ENCODE measurements around the gene KRTAP2-1.

- TF ChIP-seq ZNF670 (tag by site-specific recombination; IDR thresholded peaks at IDR 0.05; ENCODE audit: low read depth) (no peak), ZNF768 (tag by site-specific recombination; IDR thresholded peaks at IDR 0.05) (no peak), CTCF (tag by site-specific recombination; IDR thresholded peaks at IDR 0.05) (no peak), ZNF10 (tag by site-specific recombination; IDR thresholded peaks at IDR 0.05) (no peak), ZFP3 (tag by site-specific recombination; IDR thresholded peaks at IDR 0.05; ENCODE audit: low read depth) (no peak), ZBTB48 (tag by site-specific recombination; IDR thresholded peaks at IDR 0.05) (no peak), ZNF140 (tag by site-specific recombination; IDR thresholded peaks at IDR 0.05) (no peak), ZNF114 (tag by site-specific recombination; IDR thresholded peaks at IDR 0.05) (no peak), ZNF623 (tag by site-specific recombination; IDR thresholded peaks at IDR 0.05) (no peak)
- TF ChIP-seq, protein P1, sequence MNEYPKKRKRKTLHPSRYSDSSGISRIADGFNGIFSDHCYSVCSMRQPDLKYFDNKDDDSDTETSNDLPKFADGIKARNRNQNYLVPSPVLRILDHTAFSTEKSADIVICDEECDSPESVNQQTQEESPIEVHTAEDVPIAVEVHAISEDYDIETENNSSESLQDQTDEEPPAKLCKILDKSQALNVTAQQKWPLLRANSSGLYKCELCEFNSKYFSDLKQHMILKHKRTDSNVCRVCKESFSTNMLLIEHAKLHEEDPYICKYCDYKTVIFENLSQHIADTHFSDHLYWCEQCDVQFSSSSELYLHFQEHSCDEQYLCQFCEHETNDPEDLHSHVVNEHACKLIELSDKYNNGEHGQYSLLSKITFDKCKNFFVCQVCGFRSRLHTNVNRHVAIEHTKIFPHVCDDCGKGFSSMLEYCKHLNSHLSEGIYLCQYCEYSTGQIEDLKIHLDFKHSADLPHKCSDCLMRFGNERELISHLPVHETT (tag by site-specific recombination; IDR thresholded peaks at IDR 0.05), result no peak
- TF ChIP-seq, protein P2, sequence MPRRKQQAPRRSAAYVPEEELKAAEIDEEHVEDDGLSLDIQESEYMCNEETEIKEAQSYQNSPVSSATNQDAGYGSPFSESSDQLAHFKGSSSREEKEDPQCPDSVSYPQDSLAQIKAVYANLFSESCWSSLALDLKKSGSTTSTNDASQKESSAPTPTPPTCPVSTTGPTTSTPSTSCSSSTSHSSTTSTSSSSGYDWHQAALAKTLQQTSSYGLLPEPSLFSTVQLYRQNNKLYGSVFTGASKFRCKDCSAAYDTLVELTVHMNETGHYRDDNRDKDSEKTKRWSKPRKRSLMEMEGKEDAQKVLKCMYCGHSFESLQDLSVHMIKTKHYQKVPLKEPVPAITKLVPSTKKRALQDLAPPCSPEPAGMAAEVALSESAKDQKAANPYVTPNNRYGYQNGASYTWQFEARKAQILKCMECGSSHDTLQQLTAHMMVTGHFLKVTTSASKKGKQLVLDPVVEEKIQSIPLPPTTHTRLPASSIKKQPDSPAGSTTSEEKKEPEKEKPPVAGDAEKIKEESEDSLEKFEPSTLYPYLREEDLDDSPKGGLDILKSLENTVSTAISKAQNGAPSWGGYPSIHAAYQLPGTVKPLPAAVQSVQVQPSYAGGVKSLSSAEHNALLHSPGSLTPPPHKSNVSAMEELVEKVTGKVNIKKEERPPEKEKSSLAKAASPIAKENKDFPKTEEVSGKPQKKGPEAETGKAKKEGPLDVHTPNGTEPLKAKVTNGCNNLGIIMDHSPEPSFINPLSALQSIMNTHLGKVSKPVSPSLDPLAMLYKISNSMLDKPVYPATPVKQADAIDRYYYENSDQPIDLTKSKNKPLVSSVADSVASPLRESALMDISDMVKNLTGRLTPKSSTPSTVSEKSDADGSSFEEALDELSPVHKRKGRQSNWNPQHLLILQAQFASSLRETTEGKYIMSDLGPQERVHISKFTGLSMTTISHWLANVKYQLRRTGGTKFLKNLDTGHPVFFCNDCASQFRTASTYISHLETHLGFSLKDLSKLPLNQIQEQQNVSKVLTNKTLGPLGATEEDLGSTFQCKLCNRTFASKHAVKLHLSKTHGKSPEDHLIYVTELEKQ (tag by site-specific recombination; IDR thresholded peaks at IDR 0.05; ENCODE audit: borderline replicate concordance), result no peak
These were observed 48.9 kb upstream of the KRTAP2-1 start for GRCh38 chr17:41096055-41096454.
